Left cardiac atrium (tissue), 4 donors: ENCODE data around the gene RGS6. TPM values are rescaled to one million over a fixed set of nuclear protein-coding genes. Genes with fewer than 3 reads are reported as not detected.

Experiments used
- ATAC-seq, 2 donors: fragments of 200-7000 bp; cut with Tn5 transposase; one replicate each; pipeline ENCODE4 v1.9.1; 2020; ENCODE audit warnings: mild to moderate bottlenecking in 2 of 2, moderate library complexity in 2 of 2
- DNase-seq: peaks from one replicate; pipeline ENCODE4 v3.0.0-alpha.2; 2020
- intact Hi-C, 2 donors: fragments of 100-400 bp; cut with DNase I; formaldehyde crosslinking; loops; one replicate each; pipeline versions ENCODE4 v1.14.1 to v1.15.1; 2022 to 2023
- total RNA-seq, 2 donors: library from RNA; stranded (reverse); fragmentation: NEBNext Ultra II Directional; extraction: Animal tissue kit (Norgen Biotek cat#: 25700); gene quantifications; one replicate each; pipeline ENCODE4 v1.2.1, GENCODE V29; 2021
- donor health status: DM: no; HTN: yes; CAD: no.
- donor health status: DM: no; HTN: yes; CAD: no; lungs with severe emphysema.
- donor health status: DM: yes; HTN: yes; CAD: no.
- donor health status: Dilated cardiomyopathy.

The RGS6 gene
- total RNA-seq, 2 donors from 2014 or later = 12.4 to 18.5 TPM

- DNase-seq (no peak), ATAC-seq (peak in 1 of 2 donors; percentile 45)
- intact Hi-C loops = no loop called here
These were observed 399.8 kb downstream of the RGS6 start for GRCh38 chr14:72332046-72332445.

- no peak for ATAC-seq
- intact Hi-C loops = no loop called here
- DNase-seq = no peak
These were observed 400.6 kb downstream of the RGS6 start for GRCh38 chr14:72332871-72333270.

DNA sequence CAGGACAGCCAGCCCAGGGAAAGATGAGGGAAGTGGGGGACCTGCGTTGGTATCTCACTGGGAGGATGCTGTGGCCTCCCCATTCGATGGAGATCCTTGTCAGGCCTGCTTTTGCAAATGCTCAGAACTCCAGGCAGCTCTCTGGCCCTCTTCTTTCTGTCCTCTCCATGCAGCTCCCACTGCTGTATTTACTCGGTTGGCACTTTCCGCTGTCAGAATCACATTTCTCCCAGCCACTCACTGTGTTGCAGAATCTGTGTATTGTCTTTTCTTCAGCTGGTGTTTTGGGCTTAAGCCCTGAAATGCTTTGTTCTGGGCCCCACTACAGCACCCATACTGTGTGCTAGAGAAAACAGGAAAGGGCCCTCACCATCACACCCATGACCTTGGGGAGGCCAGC is 401.1 kb downstream of the RGS6 start:
- no peak for DNase-seq
- intact Hi-C loops = no loop called here
- no peak for ATAC-seq

DNA sequence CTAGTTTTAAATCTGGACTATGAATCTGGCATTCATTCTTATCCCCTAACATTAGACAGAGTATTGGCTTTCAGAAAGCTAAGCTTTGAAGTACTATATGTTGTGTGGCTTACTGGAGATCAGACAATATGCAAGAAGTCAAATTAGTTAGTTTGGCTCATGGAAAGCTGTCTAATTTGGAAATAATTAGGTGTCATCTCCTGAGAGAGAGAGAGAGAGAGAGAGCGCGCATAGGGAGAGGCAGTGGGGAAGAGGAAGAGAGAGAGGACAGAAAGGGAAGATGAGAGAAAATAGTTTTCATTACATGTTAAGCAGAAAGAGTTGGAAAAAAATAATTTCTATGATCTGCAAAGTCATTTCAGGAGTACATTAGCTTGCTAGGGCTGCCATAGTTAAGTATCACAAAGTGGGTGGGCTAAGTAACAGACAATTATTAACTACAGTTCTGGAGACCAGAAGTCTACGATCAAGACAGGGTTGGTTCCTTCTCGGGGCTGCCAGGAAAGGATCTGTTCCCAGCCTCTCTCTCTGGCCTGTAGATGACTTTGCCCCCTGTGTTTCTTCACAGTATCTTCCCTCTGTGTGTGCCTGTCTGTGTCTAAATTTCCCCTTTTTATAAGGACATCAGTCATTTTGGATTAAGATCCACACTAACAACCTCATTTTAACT is 404.2 kb downstream of the RGS6 start:
- intact Hi-C loops = no loop called here
- DNase-seq (no peak), ATAC-seq (no peak)

DNA sequence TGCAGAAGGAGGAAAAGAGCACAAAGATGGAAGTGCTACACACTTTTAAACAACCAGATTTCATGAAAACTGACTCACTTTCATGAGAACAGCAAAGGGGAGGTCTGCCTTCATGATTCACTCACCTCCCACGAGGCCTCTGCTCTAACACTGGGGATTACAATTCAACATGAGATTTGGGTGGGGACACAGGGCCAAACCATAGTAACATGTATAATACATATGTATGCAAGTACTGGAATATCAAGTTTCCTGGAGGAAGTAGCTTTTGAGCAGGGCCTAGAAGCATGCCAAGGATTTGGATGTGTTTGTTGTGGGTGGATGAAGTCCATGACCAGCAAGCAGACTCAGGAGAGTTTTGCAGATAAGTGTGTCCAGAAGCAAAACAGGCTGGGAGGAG is 409.0 kb downstream of the RGS6 start:
- ATAC-seq = no peak
- intact Hi-C loops = no loop called here
- DNase-seq = no peak

- intact Hi-C loops = no loop called here
- DNase-seq (no peak), ATAC-seq (no peak)
These were observed 409.5 kb downstream of the RGS6 start for GRCh38 chr14:72341686-72342085.

GRCh38 chr14:72347118-72347517 is 414.9 kb downstream of the RGS6 start:
- intact Hi-C loops = no loop called here
- no peak for ATAC-seq
- no peak for DNase-seq

DNA sequence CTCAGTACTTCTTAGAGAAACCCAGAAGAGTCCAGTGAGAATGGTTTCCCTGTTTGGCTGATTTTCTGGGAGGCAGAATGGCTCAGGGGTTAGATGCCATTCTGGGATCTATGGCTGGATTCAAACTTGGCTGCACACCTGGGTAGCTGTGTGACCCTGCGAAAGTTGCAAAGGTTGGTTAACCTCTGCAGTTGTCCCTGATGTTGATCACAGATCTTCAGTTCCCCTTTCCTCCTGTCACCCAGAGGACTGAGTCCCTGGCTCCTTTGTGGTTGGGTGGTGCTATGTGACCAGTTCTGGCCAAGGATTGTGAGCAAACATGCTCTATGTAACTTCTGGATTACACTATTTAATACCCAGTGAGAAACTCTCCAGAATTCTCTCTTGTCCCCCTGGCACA is 418.0 kb downstream of the RGS6 start:
- intact Hi-C loops = no loop called here
- ATAC-seq (no peak), DNase-seq (no peak)

DNA sequence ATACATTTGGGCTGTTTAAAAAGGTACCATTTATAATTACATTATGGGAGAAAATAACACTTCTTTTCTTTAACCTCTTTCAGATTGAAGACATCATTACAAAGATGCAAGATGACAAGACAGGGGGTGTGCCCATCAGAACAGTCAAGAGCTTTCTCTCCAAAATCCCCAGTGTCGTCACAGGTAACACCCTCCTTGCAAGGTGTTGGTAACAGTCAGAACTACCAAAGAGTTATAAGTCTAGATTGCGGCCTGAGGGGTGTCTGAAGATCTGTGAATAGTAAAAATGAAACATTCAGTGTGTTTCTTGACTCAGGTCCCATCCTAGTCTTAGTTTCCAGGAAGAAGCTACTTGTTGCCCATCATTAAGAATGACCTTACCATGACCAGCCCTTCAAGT is 419.8 kb downstream of the RGS6 start:
- intact Hi-C loops = no loop called here
- no peak for DNase-seq
- no peak for ATAC-seq

DNA sequence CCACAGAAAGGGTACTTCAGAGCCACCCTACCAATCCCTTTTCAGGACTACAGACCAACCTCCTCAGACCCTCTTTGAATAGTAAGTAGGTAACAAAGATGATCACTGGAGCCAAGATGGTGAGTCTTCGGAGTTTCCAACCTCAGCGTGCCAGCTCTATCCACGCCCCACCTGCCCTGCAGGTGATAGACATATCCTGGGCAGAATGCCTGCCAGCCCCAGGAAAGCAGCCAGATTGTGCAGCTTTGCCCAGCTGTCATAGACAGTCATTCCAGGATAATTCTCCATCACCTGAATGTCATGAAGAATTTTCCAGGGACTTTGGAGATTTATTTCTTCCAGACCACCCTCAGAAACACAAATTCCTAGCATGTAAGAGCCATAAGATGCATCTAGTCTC is 434.4 kb downstream of the RGS6 start:
- ATAC-seq = no peak
- intact Hi-C loops = no loop called here
- no peak for DNase-seq

GRCh38 chr14:72369106-72369505 is 436.9 kb downstream of the RGS6 start:
- intact Hi-C loops = no loop called here

DNA sequence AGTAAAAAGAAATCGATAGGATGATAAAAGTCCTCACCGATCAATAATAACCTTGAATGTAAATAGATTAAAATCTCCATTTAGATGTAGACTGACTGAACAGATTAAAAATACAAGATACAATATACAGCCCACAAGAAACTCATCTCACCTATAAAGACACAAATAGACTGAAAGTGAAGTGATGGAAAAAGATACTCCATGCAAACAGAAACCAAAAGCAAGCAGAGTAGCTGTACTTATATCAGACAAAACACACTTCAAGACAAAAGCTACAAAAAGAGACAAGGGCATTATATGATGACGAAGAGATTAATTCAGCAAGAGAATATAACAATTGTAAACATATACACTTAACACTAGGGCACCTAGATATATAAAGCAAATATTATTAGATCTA is 444.8 kb downstream of the RGS6 start:
- intact Hi-C loops = no loop called here
- no peak for ATAC-seq
- DNase-seq = no peak

More at GRCh38 chr14:72369106-72369505, 436.9 kb downstream of the RGS6 start:
- no peak for DNase-seq
- ATAC-seq = no peak

DNA sequence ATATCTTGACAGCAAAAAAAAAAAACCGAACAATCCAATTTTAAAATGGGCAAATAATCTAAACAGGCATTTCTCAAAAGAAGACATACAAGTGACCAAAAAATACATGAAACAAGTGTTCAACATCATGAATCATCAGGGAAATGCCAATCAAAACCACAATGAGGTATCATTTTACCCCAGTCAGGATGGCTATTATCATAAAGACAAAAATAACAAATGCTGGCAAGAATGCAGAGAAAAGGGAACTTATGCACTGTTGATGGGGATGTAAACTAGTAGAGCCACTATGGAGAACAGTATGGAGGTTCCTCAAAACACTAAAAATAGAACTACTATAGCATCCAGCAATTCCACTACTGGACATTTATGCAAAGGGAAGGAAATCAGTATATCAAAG is 448.2 kb downstream of the RGS6 start:
- DNase-seq = no peak
- intact Hi-C loops = no loop called here
- no peak for ATAC-seq

DNA sequence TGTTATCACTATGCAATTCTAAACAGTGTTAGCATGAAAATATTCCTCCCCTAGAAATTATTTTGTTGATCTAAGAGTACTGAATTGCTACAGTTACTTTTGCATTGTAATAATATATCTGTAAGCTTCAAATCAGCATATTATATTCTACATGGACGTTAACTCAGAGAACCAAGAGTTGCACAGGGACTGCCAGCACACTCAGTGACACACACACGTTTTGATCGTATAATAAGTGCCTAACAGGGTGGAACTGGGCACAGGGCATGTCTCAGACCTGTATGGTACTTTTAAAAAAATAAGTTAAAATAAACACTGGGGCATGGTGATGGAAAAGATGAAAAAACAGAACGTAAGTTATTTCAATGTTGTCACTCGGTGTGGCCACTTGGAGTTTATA is 451.6 kb downstream of the RGS6 start:
- no peak for DNase-seq
- ATAC-seq = no peak
- intact Hi-C loops = no loop called here

DNA sequence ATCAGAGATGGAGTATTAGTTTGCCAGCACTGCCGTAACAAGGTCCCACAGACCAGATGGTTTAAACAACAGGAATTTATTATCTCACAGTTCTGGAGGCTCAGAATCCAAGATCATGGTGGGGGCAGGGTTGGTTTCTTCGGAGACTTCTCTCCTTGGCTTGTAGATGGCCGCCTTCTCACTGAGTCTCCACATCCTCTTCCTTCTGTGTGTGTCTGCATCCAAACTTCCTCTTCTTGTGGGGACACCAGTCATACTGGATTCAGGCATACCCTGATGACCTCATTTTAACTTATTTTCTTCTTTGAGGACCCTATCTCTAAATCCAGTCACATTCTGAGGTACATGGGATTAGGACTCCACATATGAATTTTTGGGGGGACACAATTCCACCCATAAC is 455.5 kb downstream of the RGS6 start:
- DNase-seq (no peak), ATAC-seq (no peak)
- intact Hi-C loops = no loop called here

GRCh38 chr14:72389200-72389599 is 457.0 kb downstream of the RGS6 start:
- intact Hi-C loops = no loop called here
- ATAC-seq (no peak), DNase-seq (no peak)

- DNase-seq (no peak), ATAC-seq (no peak)
- intact Hi-C loops = no loop called here
These were observed 468.9 kb downstream of the RGS6 start for GRCh38 chr14:72401101-72401625.

DNA sequence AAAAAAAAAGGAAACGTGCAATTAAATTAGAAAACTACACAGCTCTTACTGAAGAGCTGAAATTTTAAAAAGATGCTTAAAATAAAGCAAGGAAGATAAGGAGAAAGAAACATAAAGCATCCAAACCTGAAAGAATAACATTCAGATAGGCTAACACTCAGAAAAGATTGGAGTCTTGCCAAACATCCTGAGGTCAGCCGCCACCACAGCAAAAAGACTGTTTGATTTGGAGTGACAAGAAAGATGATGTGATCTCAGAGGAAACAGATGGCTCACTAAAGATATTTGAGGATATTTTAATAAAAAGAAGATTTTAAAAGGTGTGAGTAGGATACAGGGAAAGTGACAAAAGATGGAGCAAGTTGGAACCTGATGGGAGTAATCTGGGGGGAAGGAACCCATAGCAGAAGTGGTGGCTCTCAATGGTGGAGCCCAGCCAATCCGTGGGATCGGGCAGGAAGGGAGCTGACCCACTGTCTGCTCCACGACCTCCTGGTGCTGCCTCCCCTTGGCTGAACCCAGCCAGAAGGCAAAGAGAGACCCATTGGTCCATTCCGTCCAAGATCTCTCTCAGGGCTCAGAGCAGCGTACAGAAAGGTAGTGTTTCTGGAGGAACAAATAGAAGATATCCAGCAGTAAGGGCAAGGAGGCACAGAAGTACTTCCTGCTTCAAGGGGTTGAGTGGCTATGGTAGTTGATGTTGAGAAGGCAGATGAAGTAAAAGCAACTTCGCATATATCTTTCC is 469.6 kb downstream of the RGS6 start:
- intact Hi-C loops = no loop called here
- no peak for DNase-seq
- ATAC-seq = no peak

- ATAC-seq = no peak
- no peak for DNase-seq
- intact Hi-C loops = no loop called here
These were observed 470.1 kb downstream of the RGS6 start for GRCh38 chr14:72402377-72402772.

- intact Hi-C loops = no loop called here
- DNase-seq (no peak), ATAC-seq (no peak)
These were observed 472.0 kb downstream of the RGS6 start for GRCh38 chr14:72404106-72404774.
